Measurements from ENCODE around the gene HIF1AN.

The HIF1AN gene

DNA sequence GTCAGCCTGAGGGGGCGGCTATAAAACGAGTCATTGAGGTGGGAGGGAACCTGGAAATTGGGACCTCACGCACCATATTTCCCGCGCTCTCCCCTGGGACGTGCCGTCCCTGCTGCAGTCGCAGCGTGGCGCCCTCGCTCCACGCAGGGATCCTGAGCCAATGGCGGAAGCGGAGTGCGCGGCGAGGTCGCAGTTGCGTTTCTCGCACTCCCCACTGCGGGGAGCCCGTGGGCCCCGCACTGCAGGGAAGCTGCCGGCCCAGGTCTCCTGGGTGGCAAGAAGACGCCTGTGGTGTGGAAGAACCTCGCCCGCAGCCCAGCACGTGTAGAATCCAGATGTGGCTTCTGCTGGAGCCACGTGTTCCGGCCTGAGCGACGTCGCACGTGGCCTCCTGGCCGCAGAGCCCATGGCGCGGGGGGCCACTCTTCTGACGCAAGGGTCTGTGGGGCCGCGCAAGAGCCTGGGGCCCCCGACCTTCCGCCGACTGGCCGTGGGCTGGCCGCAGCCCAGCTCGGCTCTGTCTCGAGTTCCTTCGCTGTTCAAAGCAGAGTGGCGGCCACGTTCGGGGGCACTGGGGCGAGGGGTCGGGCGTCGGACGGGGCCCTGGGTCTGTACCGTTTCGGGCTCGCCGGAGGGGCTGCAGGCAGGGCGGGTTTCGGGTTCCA is 26.4 kb downstream of the HIF1AN start:
- H4K5ac ChIP-seq (ENCODE audit: low read length): no peak overlapping the region
- H3K9ac ChIP-seq (ENCODE audit: low read length): peak overlapping the region; percentile 20
- no CpG with 5 or more reads among the region's 62 CpGs for WGBS (ENCODE audit: extremely low coverage, insufficient coverage, low lambda C conversion rate)
- H2BK15ac ChIP-seq (replicated peaks; ENCODE audit: low read depth): no peak overlapping the region
- no peak overlapping the region for H3K23ac ChIP-seq (ENCODE audit: low read length)
- H3K27me3 ChIP-seq (ENCODE audit: insufficient read depth, low read length, poor library complexity): no peaks in the 10 kb centered on the region
- H3K79me1 ChIP-seq (ENCODE audit: low read length): no peaks in the 10 kb centered on the region
- H3K18ac ChIP-seq (ENCODE audit: low read length): no peak overlapping the region
- no peaks in the 10 kb centered on the region for H3K36me3 ChIP-seq (ENCODE audit: control insufficient read depth, insufficient read depth, low read length)
- H2AK5ac ChIP-seq (ENCODE audit: low read length): no peak overlapping the region
- H3K4ac ChIP-seq (ENCODE audit: low read depth, low read length): no peak overlapping the region
- no peaks in the 10 kb centered on the region for H3K79me2 ChIP-seq (ENCODE audit: control insufficient read depth, insufficient read depth, low read length)
- DNase-seq: peak; percentile 74
- H3K56ac ChIP-seq (ENCODE audit: low read length): no peak overlapping the region
- H3K27ac ChIP-seq (ENCODE audit: low read depth, low read length): no peak overlapping the region
- H2BK120ac ChIP-seq (ENCODE audit: low read depth, low read length): no peak overlapping the region
- H3K4me2 ChIP-seq (ENCODE audit: low read length): no peak overlapping the region
- no peak overlapping the region for H4K8ac ChIP-seq (ENCODE audit: low read depth, low read length)
- H3K4me1 ChIP-seq (ENCODE audit: control insufficient read depth, low read depth, low read length): no peaks in the 10 kb centered on the region
- H2BK5ac ChIP-seq (ENCODE audit: low read length): no peak overlapping the region
- no peak overlapping the region for H3K4me3 ChIP-seq (ENCODE audit: low read length)

DNA sequence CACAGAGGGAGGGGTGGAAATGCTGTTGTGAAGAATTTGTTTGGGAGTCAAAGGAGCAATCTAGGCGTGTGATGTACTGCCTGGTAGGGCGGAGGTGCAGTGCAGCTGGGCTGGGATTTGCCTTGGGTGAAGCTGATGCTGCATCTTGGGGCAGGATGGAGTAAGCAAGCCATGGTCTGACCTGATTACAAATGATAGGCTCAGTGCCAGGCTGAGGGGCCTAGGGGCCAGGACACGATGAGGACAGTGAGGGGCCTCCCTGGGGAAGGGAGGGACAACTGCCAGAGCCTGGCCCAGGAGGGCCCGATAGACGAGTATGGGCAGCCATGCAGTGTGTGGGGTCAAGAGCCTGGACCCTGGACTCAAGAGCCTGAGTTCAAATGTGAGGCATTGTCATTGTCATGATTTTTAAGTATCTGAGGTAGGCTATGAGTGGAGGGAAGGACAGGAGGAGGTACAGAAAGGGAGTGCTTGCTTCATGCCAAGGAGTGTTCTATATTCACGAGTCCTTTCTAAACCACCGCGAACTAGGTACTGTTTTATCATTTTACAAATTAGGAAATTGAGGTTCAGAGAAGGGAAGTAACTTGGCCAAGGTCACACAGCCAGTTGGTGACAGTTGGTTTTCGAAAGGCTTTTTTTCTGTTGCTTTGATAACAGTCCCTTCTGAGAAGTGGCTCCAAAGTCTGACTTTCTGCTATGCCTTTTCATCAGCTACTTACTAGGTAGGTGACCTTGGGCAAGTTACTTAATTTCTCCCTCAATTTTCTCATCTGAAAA is 29.7 kb downstream of the HIF1AN start:
- Histone ChIP-seq H4K5ac (ENCODE audit: low read length) (no peak overlapping the region), H2AK5ac (ENCODE audit: low read length) (no peak overlapping the region), H3K79me2 (ENCODE audit: control insufficient read depth, insufficient read depth, low read length) (no peaks in the 10 kb centered on the region), H3K9ac (ENCODE audit: low read length) (no peak overlapping the region), H3K56ac (ENCODE audit: low read length) (no peak overlapping the region), H3K4me1 (ENCODE audit: control insufficient read depth, low read depth, low read length) (peaks cover 4% of the 10 kb centered on the region), H2BK5ac (ENCODE audit: low read length) (no peak overlapping the region), H2BK120ac (ENCODE audit: low read depth, low read length) (no peak overlapping the region), H2BK15ac (replicated peaks; ENCODE audit: low read depth) (no peak overlapping the region), H3K79me1 (ENCODE audit: low read length) (no peaks in the 10 kb centered on the region), H3K23ac (ENCODE audit: low read length) (no peak overlapping the region), H3K4ac (ENCODE audit: low read depth, low read length) (no peak overlapping the region), H3K4me3 (ENCODE audit: low read length) (no peak overlapping the region), H3K27me3 (ENCODE audit: insufficient read depth, low read length, poor library complexity) (no peaks in the 10 kb centered on the region), H4K8ac (ENCODE audit: low read depth, low read length) (no peak overlapping the region), H3K36me3 (ENCODE audit: control insufficient read depth, insufficient read depth, low read length) (no peaks in the 10 kb centered on the region), H3K18ac (ENCODE audit: low read length) (no peak overlapping the region), H3K27ac (ENCODE audit: low read depth, low read length) (no peak overlapping the region), H3K4me2 (ENCODE audit: low read length) (no peak overlapping the region)
- no peak for DNase-seq
- WGBS (ENCODE audit: extremely low coverage, insufficient coverage, low lambda C conversion rate): no CpG with 5 or more reads among the region's 9 CpGs

DNA sequence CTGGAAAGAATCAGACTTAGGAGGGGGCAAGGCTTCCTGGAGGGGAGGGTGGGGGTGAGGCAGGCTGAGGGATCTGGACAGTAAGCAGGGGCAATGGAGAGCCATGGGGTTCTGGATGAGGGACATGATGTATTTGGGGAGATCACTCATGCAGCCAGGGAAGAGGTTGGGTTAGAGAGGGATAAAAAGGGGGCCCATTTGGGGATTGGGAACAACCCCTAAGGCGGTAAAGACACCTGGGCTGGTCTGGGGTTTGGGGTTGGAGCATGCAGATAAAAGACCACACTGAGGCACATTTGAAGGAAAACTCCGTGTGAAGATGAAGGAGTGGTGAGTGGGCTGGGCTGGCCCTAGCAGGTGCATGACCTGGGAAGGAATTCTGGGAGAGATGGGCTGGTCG is 30.8 kb downstream of the HIF1AN start:
- Histone ChIP-seq H3K23ac (ENCODE audit: low read length) (no peak overlapping the region), H3K9ac (ENCODE audit: low read length) (no peak overlapping the region), H4K8ac (ENCODE audit: low read depth, low read length) (no peak overlapping the region), H3K4me2 (ENCODE audit: low read length) (no peak overlapping the region), H3K18ac (ENCODE audit: low read length) (no peak overlapping the region), H3K27ac (ENCODE audit: low read depth, low read length) (no peak overlapping the region), H3K4me1 (ENCODE audit: control insufficient read depth, low read depth, low read length) (peaks cover 4% of the 10 kb centered on the region), H4K5ac (ENCODE audit: low read length) (no peak overlapping the region), H3K79me1 (ENCODE audit: low read length) (no peaks in the 10 kb centered on the region), H2BK15ac (replicated peaks; ENCODE audit: low read depth) (no peak overlapping the region), H2BK5ac (ENCODE audit: low read length) (no peak overlapping the region), H3K4ac (ENCODE audit: low read depth, low read length) (no peak overlapping the region), H2AK5ac (ENCODE audit: low read length) (no peak overlapping the region), H3K4me3 (ENCODE audit: low read length) (no peak overlapping the region), H3K79me2 (ENCODE audit: control insufficient read depth, insufficient read depth, low read length) (no peaks in the 10 kb centered on the region), H2BK120ac (ENCODE audit: low read depth, low read length) (no peak overlapping the region), H3K27me3 (ENCODE audit: insufficient read depth, low read length, poor library complexity) (no peaks in the 10 kb centered on the region), H3K36me3 (ENCODE audit: control insufficient read depth, insufficient read depth, low read length) (no peaks in the 10 kb centered on the region), H3K56ac (ENCODE audit: low read length) (no peak overlapping the region)
- no CpG with 5 or more reads among the region's 3 CpGs for WGBS (ENCODE audit: extremely low coverage, insufficient coverage, low lambda C conversion rate)
- DNase-seq: no peak

DNA sequence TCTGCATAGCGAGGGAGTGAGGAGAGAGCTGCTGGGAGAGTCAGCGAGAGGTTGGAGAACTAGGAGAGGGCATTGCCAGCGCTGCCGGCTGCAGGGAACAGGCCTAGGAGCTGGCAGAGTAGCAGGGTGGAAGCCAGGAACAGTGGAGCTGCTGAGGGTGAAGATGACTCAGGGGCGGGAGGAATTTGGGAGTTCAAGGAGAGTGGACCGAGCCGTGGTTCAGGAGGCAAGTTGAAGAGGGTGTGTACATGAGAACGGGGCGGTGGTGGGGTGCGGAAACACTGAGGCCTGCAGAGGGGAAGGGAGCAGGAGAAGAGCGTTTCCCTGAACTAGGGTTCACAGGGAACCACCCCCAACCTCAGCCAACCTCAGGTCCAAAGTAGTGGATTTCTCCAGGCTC is 31.5 kb downstream of the HIF1AN start:
- H3K23ac ChIP-seq (ENCODE audit: low read length): no peak overlapping the region
- H3K56ac ChIP-seq (ENCODE audit: low read length): peak overlapping the region; percentile 25
- no peak overlapping the region for H4K8ac ChIP-seq (ENCODE audit: low read depth, low read length)
- no peak overlapping the region for H3K18ac ChIP-seq (ENCODE audit: low read length)
- no peak overlapping the region for H3K4me2 ChIP-seq (ENCODE audit: low read length)
- H2BK15ac ChIP-seq (replicated peaks; ENCODE audit: low read depth): no peak overlapping the region
- H2BK120ac ChIP-seq (ENCODE audit: low read depth, low read length): no peak overlapping the region
- H2BK5ac ChIP-seq (ENCODE audit: low read length): no peak overlapping the region
- no peak overlapping the region for H4K5ac ChIP-seq (ENCODE audit: low read length)
- H3K79me1 ChIP-seq (ENCODE audit: low read length): no peaks in the 10 kb centered on the region
- no peak overlapping the region for H2AK5ac ChIP-seq (ENCODE audit: low read length)
- peaks cover 4% of the 10 kb centered on the region for H3K4me1 ChIP-seq (ENCODE audit: control insufficient read depth, low read depth, low read length)
- H3K4me3 ChIP-seq (ENCODE audit: low read length): no peak overlapping the region
- H3K4ac ChIP-seq (ENCODE audit: low read depth, low read length): no peak overlapping the region
- no peaks in the 10 kb centered on the region for H3K79me2 ChIP-seq (ENCODE audit: control insufficient read depth, insufficient read depth, low read length)
- H3K27ac ChIP-seq (ENCODE audit: low read depth, low read length): no peak overlapping the region
- no peak for DNase-seq
- no peaks in the 10 kb centered on the region for H3K27me3 ChIP-seq (ENCODE audit: insufficient read depth, low read length, poor library complexity)
- no CpG with 5 or more reads among the region's 11 CpGs for WGBS (ENCODE audit: extremely low coverage, insufficient coverage, low lambda C conversion rate)
- no peaks in the 10 kb centered on the region for H3K36me3 ChIP-seq (ENCODE audit: control insufficient read depth, insufficient read depth, low read length)
- H3K9ac ChIP-seq (ENCODE audit: low read length): no peak overlapping the region

GRCh38 chr10:100567826-100568225 is 32.1 kb downstream of the HIF1AN start:
- Histone ChIP-seq H4K5ac (ENCODE audit: low read length) (no peak overlapping the region), H2BK5ac (ENCODE audit: low read length) (no peak overlapping the region), H3K36me3 (ENCODE audit: control insufficient read depth, insufficient read depth, low read length) (no peaks in the 10 kb centered on the region), H3K18ac (ENCODE audit: low read length) (no peak overlapping the region), H3K4me2 (ENCODE audit: low read length) (no peak overlapping the region), H2AK5ac (ENCODE audit: low read length) (no peak overlapping the region), H3K9ac (ENCODE audit: low read length) (peak overlapping the region; percentile 26), H3K27ac (ENCODE audit: low read depth, low read length) (no peak overlapping the region), H2BK15ac (replicated peaks; ENCODE audit: low read depth) (no peak overlapping the region), H4K8ac (ENCODE audit: low read depth, low read length) (no peak overlapping the region), H3K79me2 (ENCODE audit: control insufficient read depth, insufficient read depth, low read length) (no peaks in the 10 kb centered on the region), H3K4me1 (ENCODE audit: control insufficient read depth, low read depth, low read length) (peaks cover 4% of the 10 kb centered on the region), H3K23ac (ENCODE audit: low read length) (no peak overlapping the region), H3K4me3 (ENCODE audit: low read length) (no peak overlapping the region), H3K27me3 (ENCODE audit: insufficient read depth, low read length, poor library complexity) (no peaks in the 10 kb centered on the region), H3K79me1 (ENCODE audit: low read length) (no peaks in the 10 kb centered on the region), H3K56ac (ENCODE audit: low read length) (no peak overlapping the region), H3K4ac (ENCODE audit: low read depth, low read length) (no peak overlapping the region), H2BK120ac (ENCODE audit: low read depth, low read length) (no peak overlapping the region)
- DNase-seq: no peak
- no CpG with 5 or more reads among the region's 6 CpGs for WGBS (ENCODE audit: extremely low coverage, insufficient coverage, low lambda C conversion rate)
